HK-2 (cell line): ENCODE results near the gene DNAJC28.
"Not testable (repeated sequence)": the region's sequence is repeated elsewhere in the genome, so short reads cannot be mapped to it uniquely, and the experiment has no call there.

Experiments used
- DNase-seq: peaks from one replicate; pipeline ENCODE4 v3.0.0-alpha.2; 2018; ENCODE audit not compliant: unreplicated experiment

The DNAJC28 gene, protein sequence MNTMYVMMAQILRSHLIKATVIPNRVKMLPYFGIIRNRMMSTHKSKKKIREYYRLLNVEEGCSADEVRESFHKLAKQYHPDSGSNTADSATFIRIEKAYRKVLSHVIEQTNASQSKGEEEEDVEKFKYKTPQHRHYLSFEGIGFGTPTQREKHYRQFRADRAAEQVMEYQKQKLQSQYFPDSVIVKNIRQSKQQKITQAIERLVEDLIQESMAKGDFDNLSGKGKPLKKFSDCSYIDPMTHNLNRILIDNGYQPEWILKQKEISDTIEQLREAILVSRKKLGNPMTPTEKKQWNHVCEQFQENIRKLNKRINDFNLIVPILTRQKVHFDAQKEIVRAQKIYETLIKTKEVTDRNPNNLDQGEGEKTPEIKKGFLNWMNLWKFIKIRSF

DNA sequence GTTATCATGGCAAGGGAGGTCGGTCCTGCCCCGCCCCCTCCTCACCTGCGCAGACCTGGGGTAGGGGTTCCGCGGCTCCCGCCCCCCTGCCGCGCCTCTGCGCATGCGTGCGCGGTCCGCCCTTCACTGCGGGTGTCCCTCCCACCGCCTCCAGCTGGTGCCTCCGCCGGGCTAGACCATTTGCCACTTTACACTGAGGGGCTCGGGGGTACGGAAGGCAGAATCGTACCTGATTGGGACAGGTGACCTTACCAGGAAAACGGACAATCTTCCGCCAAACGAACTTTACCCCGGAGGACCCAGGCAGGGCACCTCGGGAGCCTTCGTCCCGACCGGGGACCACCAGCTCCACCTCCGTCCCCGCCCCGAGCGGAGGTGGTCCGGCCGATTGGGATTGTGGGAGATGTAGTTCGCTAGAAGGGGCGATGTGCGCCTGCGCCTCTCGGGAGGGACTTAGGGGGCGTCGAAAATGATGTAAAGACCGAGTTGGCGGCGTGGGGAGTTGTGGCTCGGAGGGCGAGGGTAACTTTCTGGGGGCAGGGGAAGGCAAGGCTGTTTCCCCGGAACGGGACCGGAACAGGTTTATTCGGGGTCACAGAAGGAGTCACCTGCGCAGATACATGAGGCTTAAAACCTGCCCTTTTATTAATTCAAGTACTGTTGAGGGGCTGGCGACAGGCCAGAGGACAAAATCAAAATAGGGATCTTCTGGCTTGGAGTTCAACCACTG lies at the start of gene DNAJC28:
Gene DNAJC28 (minus strand): TSS at position 344 of the 730 bp plus-strand sequence. CDS start 2,323 bp downstream, outside the sequence.
- DNase-seq: peak; percentile 87

DNA sequence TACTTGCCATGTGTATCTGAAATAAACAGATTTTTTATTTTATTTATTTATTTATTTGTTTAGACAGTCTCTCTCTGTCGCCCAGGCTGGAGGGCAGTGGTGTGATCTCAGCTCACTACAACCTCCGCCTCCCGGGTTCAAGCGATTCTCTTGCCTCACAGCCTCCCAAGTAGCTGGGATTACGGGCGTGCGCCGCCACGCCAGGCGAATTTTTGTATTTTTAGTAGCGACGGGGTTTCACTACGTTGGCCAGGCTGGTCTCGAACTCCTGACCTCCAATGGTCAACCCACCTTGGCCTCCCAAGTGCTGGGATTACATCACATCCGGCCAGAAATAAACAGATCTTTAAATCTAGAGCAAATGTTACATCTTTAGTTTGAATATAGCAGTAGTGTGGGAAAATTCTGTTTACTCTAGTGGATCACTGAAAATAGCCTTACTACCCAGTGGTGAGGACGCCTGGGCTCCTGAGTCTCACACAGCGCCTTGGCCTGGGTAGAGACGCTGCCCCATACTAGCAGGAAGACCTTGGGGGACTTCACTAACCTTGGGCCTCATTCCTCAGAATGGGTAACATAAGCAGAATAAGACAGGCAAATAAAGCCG lies 49.7 kb upstream of the DNAJC28 start:
- peak; percentile 7 for DNase-seq

DNA sequence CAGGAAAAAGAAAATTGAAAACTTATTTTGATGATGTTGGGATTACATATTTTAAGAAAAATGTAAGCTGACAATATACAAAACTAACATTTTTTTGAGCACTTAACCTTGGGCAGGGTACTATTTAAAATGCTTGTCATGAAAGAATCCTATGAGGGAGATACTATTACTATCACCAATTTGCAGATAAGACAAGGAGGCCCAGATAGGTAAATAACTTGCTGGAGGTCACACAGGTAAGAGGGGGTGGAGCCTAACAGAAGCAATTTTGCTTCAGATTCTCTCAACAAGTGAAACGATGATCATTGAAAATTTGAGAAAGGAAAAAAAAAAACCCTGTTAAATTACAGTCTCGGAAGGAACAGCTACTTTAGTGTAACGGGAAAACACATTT lies 49.2 kb upstream of the DNAJC28 start:
- no peak for DNase-seq

DNA sequence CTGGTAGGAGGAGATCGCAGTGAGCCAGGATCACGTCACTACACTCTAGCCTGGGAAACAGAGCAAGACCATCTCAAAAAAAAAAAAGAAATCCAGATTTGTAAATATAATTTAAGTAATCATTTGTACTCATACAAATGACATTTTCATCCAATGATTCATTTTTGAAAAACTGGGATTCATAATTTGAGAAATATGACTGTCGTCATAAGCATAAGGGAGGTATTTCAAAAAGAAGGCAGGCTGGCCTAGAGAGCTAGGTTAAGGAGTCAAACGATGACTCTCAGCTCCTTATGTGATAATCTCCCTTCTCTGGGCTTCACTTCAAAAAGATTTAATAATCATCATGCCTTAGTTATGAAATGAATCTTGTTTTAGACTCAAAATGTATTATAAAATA lies 48.1 kb upstream of the DNAJC28 start:
- no peak for DNase-seq

DNA sequence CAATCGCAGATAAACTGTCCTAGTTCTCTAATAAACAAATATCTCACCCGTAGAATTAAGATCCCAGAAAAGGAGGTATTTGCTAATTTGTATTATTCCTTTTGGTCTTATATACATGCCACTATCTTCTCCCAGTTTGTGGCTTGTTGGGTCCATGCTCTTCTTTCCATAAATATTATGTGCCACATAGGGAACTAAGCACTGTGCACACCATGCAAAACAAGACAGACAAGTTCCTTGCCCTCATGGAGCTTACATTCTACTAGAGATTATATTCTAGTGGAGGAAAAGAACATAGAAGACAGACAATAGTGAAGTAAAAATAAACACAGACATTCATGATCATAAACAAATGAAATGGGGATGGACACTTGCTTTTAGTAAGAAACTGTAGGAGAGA lies 45.7 kb upstream of the DNAJC28 start:
- DNase-seq: no peak

DNA sequence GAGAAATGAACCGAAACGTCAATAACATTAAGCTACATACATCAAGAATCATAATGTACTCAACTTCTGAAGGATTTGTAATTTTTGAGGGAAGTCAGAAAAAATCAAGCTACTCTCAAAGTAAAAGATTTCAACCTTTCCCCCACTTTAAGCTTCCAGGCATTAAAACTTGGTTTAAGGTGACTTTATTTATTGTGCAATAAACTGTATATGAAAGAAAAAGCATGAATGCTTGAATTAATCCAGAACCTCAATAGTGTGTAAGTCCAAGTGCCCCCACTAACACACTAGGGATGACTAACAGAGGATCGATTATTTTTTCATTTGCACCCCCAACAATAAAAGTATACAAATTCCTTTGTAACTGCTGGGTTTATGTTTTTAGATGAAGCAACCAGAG lies 39.5 kb upstream of the DNAJC28 start:
- no peak for DNase-seq

DNA sequence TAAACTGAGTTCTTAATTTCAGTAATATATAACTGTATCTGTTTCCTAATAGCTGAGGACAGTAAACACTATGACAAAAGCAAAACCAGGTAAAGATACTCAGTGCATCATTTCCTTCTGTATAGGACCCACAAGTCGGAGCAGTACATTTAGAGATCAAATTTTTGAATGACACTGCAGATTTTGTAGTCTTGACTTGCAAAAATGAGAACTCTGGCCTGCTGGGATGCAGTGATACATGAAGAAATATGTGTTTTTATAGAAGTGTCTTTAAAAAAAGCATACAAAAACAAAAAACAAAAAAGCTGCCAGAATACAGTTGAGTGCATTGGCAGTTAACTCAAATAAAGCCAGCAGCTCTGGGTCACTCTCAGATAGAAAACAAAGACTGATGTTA lies 31.4 kb upstream of the DNAJC28 start:
- DNase-seq: no peak

DNA sequence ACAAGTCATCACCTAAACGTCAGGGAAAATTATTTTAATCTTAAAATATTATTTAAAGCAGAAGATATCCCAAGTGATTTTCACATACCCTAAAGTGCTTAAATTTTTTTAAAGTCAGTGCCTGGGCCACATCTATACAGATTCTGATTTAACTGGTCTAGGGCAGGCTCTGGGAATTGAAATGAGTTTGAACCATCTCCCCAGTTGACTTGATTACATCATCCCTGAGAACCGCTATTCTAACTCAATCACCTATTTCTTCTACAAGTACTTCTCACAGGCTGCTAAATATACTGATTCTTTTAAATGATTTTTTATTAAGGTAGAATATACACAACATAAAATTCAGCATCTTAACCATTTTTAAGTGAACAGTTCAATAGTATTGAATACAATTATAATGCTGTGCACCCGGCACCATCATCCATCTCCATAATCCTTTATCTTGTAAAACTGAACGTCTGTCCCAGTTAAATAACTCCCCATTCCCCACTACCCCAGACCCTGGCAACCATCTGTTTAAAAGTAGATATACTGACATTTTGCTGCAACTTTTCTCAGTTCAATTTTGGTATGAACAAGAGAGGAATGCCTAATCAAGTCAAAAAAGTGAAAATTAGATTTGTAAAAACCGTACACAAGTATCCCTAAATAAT lies 30.9 kb upstream of the DNAJC28 start:
- DNase-seq: no peak

DNA sequence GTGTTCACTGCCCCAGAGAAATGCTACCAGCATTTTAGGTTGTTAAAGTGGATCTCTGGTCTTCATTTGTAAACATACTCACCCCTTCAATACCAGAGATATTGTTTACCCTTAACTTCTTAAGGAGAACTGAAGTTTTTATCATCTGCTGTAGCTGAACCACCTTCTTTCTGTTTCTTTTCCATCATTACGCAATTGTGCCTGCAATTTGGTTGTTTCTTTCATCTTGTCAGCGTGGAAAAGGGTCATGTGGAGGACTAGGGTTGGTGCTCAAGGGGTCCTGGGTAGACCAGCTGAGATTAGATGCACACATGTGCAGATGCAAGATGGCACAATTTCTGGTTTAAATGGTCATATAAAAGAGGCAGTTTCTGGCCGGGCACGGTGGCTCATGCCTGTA lies 27.4 kb upstream of the DNAJC28 start:
- DNase-seq: no peak

GRCh38 chr21:33514229-33514628 lies 22.7 kb upstream of the DNAJC28 start:
- no peak for DNase-seq

GRCh38 chr21:33512481-33512880 lies 21.0 kb upstream of the DNAJC28 start:
- no peak for DNase-seq

GRCh38 chr21:33511639-33512038 lies 20.1 kb upstream of the DNAJC28 start:
- DNase-seq: no peak

- no peak for DNase-seq
Measured at GRCh38 chr21:33510826-33511225, 19.3 kb upstream of the DNAJC28 start.

DNA sequence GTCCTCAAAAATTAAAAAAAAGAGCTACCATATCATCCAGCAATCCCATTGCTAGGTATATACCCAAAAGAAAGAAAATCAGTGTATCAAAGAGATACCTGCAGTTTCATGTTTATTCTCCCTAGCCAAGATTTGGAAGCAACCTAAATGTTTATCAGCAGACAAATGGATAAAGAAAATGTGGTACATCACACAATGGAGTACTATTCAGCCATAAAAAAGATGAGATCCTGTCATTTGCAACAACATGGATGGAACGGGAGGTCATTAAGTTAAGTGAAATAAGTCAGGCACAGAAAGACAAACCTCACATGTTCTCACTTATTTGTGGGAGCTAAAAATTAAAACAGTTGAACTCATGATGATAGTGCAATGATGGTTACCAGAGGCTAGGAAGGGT lies 15.5 kb upstream of the DNAJC28 start:
- DNase-seq: not testable (repeated sequence)

DNA sequence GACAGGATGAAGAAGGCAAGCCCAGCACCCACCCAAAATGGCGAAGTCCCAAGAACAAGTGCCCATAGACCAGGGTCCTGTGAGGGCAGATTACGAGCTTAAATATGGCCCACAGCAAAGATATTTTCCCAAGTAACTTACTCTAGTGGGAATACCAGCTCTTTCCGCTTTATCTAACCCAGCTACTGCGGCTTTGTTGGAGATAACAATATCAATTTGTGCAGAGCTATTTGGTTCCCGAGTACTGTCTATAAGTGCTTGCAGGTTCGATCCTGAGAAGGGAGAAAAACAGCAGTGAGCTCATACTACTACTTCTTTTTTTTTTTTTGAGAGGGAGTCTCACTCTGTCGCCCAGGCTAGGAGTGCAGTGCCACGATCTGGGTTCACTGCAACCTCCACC lies 14.3 kb upstream of the DNAJC28 start:
- no peak for DNase-seq

GRCh38 chr21:33496345-33496744 lies 4.8 kb upstream of the DNAJC28 start:
- no peak for DNase-seq

GRCh38 chr21:33495743-33496142 lies 4.2 kb upstream of the DNAJC28 start:
- no peak for DNase-seq

DNA sequence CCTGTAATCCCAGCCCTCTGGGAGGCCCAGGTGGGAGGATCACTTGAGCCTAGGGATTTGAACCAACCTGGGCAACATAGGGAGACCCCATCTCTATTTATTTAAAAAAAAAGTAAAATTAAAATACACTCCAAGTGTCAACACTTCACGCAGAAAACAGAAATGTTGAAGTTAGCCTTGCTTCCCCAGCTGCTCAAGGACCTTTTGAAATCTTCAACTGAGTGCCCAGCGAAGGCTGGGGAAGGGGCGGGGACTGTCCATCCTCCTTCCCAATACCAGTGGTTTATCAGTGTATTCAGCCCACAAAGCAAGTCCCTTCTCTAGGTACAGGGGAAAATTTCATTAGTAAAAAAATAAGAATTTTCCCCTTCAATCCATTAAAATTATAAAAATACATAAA lies 2.2 kb upstream of the DNAJC28 start:
- no peak for DNase-seq

- no peak for DNase-seq
Measured at GRCh38 chr21:33492571-33492970, 1.1 kb upstream of the DNAJC28 start.

- DNase-seq: no peak
Measured at GRCh38 chr21:33490991-33491372, 534 bp downstream of the DNAJC28 start.

DNA sequence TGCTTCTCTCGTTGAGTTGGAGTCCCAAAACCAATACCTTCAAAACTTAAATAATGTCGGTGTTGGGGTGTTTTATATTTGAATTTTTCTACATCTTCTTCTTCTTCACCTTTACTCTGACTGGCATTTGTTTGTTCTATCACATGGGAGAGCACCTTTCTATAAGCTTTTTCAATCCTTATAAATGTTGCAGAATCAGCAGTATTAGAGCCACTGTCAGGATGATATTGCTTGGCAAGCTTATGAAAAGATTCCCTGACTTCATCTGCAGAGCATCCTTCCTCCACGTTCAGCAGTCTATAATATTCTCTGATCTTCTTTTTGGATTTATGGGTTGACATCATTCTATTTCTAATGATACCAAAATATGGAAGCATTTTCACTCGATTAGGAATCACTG lies 2.6 kb downstream of the DNAJC28 start:
- DNase-seq: no peak

GRCh38 chr21:33487996-33488395 lies 3.5 kb downstream of the DNAJC28 start:
- DNase-seq: no peak
